LoVo (cell line): ENCODE measurements around the gene ALCAM.

ENCODE experiments used
- DNase-seq: peaks from one replicate; pipeline ENCODE4 v3.0.0-alpha.2; 2016; ENCODE audit warnings: low spot score

ALCAM gene

DNA sequence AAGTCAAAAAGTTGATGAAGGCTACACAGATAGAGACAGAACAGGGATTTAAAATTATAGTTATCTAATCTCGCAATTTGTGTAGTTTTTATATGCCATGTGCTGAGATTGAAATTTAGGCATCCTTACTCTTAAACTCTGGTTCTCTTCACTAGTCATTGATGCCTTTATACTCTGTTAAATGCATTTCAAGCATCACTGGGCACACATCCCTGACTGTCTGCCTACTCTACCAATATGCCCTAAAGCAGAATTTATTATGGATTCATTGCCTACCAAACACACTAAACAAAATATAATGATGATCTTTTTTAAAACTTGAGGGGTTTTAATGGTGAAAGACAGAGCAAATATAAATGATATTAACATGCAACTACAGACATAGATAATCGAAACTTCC, 10.3 kb upstream of the ALCAM start:
- no peak for DNase-seq

DNA sequence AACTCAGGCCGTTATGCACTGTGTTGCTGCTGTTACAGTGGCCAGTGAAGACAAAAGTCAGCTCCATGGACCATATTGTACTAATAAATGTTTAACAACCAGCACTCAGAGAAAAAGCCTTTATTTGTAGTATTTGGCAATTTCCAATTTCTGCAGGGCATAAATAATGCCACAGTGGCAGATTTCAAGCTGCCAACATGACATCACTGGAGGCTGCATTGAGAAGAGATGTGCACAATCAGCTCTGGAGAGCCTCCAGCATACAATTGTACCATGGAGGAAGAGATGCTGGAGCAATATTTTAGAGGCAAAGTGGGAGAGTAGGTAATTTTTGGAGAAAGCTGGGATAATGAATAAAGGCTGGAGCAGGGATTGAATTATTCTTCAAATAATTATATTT, 9.7 kb upstream of the ALCAM start:
- DNase-seq = no peak

DNA sequence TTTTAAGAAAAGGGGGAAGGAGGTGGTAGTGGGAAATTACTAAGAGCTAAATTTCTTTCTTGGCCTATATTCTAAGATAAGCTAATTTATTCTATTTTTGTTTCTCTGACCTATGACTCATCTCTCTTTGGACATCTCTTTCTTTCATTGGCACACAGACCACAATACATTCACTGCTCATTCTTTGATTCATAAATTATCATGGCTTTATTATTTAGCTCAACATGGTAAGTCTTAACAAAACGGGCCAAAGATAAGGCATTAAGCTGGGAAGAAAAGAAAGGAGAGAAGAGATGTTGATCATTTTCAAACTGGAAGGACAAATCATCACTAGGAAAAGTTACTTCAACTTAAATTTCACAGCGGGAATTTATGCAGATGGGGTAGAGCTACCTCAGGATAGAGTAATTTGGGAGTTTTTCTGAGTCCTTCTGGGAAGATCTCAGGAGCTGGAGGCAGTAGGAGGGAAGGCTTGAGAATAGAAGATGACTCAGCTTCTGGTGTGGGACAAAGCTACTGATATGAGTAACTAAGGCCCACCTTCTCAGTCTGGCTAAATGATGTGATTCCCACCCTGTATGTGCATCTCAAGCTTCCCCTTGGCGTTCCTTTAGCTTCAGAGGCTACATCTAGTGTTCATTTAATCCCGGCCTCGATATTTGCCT, 7.5 kb upstream of the ALCAM start:
- no peak for DNase-seq

DNA sequence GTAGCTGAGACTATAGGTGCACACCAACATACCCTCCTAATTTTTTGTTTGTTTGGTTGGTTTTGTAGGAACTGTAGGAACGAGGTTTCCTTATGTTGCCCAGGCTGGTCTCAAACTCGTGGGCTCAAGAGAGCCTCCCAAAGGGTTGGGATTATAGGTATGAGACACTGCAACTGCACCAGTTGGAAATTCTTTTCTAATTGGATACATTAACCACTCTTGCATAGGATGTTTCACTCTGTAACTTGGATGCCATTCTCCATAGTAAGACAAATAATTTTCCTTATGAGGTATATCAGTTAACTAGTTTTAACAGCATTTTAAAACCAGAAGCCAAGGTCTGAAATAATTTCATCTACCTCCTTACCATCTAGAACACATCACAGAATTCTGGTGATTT, 6.7 kb upstream of the ALCAM start:
- DNase-seq = no peak

DNA sequence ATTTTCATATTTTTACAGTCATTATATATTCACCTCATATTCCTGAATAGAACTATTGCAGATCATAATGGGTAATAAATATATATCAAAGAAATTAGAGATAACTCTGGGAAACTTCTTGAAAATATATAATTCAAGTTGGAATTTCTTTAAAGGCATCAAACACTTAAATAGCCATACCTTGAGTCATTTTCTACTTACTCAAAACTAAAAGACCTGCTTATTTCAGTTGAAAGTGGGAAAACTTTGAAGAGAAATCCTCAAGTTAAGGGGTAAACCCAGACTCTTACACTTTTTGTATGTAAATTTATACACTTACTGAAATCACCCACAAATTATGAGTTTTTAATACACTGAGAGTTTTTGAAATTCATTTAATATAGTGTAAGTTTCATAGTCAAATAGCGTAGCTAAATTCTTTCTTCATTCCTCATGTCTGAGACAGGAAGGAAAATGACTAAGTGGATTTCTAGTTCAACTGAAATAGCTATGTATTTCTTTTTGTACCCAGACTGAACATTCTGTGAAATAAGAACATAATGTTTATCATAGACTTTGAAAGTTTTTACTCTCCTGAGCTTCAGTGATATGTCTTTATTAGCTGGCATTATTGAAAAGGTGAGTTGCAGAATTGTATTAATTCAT, 4.6 kb upstream of the ALCAM start:
- DNase-seq = no peak

DNA sequence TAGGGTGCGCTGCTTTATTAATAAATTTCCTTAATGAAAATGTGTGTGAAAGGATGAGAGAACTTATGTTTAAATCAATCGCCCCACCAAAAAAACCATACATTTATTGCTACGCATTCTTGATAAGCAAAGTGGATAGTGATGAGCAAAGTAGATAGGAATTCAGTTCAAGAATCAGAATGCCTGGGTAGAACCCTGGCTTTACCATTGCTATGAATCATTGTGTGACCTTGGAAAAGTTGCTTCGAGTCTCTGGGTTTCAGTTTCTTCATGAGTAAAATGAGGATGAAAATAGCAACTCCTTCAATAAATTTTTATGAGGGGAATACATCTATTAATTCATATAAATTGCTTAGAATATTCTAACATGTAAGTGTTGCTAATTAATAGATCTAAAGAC, 2.6 kb upstream of the ALCAM start:
- DNase-seq = no peak

DNA sequence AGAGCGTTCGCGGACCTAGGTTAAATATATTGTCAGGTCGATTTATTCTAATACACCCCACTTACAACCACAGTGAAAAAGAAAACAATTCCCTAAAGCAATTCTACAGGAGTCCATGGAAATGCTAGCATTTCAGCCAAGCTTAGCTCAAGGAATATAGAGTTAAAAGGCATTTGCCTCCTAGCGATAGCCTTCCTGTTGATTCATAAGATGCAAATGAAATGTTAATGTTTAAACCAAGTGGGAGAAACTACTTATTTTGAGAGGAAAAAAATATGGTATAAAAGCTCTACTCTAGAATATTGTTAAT, 1.7 kb upstream of the ALCAM start:
- peak; percentile 11 for DNase-seq

DNA sequence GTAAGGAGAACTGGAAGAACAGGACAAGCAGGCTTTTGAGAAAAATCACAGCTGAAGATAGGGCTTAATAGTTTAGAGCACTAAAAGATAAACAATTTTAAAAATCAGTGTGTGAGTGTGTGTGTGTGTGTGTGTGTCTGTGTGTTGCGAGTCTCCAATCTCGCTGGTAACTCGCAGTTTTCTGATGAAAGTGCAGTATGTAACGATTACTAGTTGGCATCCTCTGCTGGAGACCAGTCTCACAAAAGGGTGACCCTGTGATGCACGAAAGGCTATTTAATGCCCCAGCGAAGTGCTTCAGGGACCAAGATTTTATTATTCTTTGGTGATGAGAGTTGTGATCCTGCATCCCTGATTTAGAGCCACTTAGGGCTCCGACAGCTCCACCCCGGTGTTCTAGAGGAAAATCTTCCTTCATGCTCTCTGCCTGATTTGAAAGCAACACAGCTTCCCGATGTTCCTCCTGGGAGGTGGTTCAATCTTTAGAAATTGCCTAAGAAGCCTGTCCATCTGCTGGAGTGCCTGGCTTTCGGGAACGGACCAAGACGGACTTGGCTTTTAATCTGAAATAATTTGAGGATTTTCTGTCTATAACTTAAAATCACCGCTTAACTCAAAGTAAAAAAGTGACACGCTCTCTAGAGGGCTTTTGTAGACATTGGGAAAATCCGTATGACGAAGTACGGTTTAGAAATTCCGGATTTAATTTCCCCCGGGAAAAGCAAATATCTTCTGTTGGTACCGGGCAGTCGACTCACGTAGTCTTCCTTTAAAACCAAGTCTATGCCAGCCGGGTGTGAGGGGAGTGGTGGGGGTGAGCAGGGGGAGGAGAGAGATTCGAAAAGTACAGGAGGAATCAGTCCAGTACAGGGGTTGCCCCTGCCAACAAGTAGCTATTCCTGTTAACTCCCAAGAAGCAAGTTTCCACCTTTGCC, 1.1 kb upstream of the ALCAM start:
- no peak for DNase-seq

DNA sequence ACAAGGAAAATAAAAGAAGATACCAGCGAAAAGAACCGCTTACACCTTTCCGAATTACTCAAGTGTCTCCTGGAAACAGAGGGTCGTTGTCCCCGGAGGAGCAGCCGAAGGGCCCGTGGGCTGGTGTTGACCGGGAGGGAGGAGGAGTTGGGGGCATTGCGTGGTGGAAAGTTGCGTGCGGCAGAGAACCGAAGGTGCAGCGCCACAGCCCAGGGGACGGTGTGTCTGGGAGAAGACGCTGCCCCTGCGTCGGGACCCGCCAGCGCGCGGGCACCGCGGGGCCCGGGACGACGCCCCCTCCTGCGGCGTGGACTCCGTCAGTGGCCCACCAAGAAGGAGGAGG, 325 bp downstream of the ALCAM start:
- peak; percentile 18 for DNase-seq

DNA sequence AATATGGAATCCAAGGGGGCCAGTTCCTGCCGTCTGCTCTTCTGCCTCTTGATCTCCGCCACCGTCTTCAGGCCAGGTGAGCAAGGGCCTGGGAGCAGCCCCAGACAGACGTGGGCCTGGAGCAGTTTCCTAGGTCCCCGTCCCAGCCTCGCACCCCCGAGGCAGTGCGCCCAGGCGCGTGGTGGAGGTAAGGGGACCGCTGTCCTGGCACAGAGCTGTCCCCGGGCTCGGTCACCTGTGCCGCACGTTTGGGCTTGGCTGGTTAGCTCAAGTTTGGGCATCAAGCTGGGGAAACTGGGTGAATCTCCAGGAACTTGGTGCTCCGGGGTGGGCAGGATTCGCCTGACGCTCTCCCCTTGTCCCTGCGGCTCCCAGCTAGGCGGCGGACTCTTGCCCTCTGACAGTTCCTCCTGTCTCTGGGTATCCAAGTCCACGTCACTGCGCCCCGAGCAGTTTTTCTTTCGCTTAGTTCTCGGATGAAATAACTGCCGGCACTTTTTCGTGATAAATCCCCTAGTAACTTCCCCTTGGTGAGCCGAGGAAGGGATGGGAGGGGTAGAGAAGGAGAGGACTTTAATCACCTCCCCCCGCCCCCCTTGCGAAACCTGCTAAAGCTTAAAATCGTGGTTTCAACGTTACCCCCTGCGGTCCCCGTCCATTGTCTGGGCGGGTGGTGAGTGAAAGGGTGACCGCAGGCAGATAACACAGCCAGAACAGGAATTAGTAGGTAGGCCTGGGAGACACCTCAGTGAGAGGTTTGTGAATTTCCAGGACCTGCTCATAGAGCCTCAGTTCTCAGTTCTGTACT, 901 bp downstream of the ALCAM start:
- peak; percentile 54 for DNase-seq

DNA sequence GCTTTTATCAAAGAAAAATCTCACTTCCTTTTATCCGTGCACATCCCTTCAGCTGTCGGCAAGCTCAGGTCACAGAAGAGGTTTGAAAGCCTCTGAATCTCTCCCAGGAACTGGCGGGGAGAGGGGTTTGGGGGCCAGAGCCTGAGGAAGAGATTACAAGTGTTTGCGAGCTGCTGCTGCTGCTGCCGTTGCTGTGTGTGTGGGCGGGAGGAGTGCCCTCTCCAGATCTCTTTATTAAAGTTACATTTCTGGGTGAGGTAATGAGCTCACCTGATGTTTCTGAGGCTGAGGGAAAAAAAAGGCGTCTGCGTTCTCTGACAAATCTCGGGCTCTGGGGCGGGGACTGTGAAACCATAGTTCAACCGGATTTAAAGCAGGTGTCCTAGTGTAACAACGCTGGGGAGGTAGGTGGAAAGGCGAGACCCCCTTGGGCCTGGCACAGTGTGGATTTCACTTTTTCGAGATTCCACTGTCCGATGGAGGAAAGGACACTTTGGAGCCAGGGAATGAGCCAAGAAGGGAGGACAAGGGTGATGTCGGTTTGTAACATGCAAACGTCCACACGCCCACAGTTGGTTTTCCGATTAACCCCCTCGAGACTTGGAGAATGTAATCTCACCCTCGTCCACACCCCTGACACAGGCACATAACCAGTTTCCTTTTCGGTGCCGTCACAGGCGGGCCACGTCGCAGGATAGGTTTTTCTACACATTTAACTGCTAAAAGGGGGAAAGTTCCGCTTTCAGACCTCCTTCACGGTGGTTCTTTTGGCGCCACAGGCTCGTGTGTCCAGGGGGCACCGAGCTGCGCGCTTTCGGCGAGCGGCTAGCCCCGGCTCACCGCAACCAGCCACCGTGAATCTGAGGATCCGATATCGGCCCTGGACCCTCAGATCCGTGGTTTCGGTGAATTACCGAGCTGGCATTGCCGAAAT, 2.1 kb downstream of the ALCAM start:
- DNase-seq = peak; percentile 80

DNA sequence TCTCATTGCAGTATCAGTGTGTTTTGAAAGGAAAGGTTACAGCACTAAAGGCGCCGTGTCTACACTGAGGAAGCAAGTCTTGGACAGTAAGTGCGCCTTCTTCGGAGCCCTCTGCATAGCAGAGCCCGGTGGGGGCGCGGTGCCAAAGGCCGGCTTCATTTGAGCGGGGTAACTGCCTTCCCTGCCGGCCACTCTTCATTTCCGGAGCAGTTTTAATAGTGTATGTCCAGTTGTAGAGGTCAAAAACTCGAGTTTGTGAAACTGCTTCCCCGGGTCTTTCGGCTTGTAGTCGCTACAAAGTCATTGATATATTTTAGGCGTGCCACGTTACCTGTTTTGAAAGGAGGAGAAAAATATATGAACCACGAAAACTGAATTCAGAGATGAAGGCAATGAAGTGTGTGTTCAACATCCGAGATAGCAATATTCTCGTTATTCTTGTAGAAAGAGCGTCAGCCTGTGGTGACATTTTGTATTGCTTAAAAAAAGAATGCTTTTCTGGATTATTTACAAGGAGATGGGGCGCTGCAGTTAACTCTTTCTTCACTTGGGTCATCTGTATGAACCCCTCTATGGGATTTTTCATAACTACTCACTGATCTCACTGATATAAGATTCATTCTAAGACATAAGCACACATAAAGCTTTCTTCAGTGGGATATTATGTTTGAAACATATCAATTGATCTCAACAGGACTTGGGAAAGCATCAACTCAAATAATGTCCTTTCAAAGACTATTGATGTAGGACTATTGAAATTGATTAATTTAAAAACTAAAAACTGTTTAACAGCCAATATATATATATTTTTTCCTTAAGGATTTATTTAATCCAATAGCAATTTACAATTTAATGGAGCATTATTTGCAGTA, 3.0 kb downstream of the ALCAM start:
- DNase-seq = peak; percentile 58

DNA sequence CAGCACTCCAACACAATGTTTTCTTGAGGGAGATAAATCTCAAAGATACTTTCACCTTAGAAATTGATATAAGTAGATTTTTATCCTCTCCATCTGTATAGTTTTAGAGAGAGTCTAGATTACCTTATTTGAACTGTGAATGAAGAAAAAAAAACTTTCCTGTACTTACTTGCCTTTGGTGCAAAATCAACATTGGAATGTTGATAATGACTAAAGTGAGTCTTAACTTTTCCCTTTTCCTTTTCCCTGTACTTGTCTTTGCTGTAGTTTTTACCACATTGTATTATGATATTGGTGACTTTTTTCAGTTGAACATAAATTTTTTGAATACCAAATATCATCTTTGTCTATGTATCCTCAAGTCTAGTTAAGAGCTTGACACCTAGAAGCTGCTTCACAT, 6.7 kb downstream of the ALCAM start:
- no peak for DNase-seq

DNA sequence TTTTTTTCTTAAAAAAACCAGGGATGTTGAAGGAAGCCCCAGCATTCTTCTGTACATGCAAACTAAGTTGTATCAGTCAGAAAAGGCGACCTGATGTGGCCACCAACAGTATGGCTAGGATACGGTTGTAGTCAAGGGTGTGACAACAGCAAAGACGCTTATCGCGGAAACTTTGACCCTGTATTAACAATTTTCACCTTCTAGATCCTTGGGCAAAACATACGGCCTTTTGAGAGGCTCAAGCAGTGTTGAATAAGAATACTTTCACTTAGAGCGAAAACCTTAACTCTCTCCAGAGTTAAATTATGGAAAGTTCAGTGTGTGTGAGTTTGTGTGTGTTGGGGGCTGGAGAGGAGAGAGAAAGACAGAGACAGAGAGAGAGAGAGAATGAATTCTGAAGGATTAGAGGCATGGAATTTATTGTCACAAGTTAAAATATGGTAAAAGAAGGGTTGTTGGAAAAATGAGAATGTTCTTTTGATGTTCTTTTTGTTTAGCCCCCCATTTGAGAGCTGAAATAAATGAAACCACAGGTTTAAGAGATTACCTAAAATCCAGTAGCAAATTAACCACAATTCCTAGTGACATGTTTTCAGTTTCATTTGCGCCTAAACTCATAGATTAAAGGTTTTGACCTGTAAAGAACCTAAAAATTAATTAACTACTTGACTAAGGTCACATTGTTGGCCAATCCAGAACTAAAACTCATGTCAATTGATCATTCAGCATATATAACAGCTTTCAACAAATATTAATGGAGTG, 9.2 kb downstream of the ALCAM start:
- DNase-seq = no peak

DNA sequence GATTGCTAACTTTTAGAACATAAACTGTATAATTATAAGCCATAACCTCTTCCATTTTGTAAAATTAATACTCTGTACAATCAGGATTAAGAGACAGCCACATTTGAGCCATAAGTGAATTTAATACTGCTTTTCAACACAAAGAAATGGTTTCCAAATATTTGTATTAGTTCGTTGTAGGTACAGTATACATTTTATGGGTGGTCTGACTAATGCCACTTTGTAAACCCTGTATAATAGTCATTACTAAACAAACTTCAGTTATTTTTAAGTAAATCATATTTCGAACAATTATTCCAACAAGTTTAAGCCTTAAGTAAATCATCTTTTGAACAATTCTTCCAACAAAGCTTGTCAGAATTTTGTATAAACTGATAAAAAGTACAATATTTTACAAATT, 11.0 kb downstream of the ALCAM start:
- DNase-seq = no peak

DNA sequence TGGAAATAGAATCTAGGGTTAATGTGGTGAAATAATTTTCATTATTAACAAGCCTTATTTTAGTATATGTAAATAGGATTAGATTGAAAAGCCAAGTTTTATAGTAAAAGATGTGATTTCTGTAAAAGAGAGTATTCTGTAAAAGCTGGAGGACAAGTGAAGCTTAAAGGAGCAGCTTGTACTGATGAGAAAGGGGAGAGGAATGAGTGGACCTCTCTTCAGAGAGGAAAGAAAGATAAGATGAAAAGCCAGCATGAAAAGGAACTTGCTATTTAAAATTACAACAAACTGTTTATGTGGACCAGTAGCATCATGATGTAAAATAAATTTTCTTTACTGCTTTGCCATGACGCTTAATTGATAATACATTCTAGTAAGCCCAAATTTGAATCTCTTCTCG, 18.5 kb downstream of the ALCAM start:
- DNase-seq = no peak

DNA sequence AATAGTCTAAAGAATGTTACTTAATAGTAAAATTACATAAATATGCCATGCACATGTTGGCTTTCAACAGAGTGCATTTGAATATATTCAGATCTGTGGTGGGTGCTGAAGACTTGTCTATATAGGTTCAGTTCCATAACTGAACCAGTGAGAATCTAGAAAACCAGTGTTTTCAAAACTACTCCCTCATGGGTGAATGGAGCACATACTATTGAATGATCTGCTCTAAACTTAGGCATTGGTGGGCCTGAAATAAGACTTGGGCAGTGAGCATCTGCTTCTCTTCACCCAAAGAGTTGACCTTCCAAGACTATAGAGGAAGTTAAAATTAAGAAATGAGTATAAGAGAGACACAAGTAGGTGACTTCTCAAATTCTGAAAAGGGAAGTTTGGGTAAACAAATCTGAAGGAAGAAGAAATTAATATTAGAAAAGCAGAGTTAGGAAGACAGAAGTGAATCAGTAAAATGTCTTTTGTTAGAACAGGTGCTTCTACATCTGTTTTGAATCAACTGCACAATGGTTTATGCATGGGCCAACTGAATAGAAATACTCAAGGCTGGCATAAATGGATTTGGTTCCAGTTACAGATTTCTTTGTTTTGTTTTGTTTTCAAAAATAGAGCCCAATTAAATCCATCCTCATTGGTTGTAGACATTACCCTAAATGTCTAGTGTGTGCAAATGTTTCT, 19.3 kb downstream of the ALCAM start:
- DNase-seq = no peak

DNA sequence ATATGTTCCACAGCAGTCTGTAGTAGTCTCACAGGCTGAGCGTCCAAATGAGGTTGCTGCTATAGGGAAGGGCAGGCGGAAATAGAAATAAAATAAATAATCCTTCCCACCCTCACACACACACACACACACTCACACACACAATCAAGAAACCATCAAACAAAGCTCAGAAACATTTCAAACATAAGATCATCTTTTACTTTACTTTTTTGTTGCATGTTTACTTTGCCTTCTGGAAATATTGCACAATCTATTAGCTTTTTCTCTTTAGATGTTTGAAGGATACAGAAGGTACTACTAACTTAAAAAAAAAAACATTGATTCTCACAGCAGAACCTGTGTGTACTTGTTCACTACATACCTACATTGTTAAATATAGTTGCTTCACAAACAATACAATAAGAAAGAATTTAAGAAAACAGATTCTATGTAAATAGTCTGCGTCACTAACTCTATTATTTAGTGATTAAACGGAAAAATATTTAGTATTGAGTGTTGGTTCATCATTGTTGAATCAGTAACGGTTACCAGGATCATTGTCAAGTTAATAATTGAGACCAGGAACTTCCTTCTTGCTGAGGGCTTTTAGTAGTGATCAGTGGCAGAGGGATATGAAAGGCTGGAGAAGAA, 20.5 kb downstream of the ALCAM start:
- DNase-seq = no peak

DNA sequence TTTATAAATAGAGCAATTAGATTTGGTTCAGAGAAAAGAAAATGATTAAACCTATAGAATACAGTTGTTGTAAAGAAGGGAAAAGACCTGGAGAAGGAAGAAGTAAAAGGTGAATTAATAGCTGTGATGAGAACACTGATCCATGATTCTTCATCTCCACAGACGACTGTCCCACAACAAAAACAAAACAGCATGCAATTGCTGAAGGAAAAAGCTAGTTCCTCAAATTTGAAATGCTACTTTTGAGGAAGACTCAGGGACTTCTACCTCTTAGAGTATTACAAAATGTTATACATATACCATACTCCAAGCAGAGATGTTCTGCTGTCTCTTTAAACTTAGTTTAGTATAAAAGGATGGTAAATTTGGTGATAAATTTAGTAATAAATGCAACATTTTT, 21.5 kb downstream of the ALCAM start:
- no peak for DNase-seq
